Osteocyte (in vitro differentiated cells): ENCODE results near the gene NCAPG2. TPM values are rescaled to one million over a fixed set of nuclear protein-coding genes. Genes with fewer than 3 reads are reported as not detected.

Source experiments
- DNase-seq: peaks from one replicate; pipeline ENCODE4 v3.0.0; 2021; ENCODE audit warnings: mixed read lengths; ENCODE audit not compliant: unreplicated experiment; ENCODE audit errors: extremely low spot score
- H3K27ac Mint-ChIP-seq: one replicate; pipeline ENCODE4 v1.8.0; 2021; ENCODE audit warnings: mild to moderate bottlenecking, mixed read lengths; ENCODE audit not compliant: unreplicated experiment
- H3K27me3 Mint-ChIP-seq: one replicate; pipeline ENCODE4 v1.8.0; 2021; ENCODE audit warnings: mixed read lengths; ENCODE audit not compliant: unreplicated experiment
- H3K36me3 Mint-ChIP-seq: one replicate; pipeline ENCODE4 v1.8.0; 2021; ENCODE audit warnings: mixed read lengths; ENCODE audit not compliant: unreplicated experiment
- H3K4me1 Mint-ChIP-seq: one replicate; pipeline ENCODE4 v1.8.0; 2021; ENCODE audit warnings: mixed read lengths; ENCODE audit not compliant: unreplicated experiment
- H3K4me3 Mint-ChIP-seq: one replicate; pipeline ENCODE4 v1.8.0; 2021; ENCODE audit warnings: mild to moderate bottlenecking, moderate library complexity, mixed read lengths; ENCODE audit not compliant: unreplicated experiment
- H3K9me3 Mint-ChIP-seq: one replicate; pipeline ENCODE4 v1.8.0; 2021; ENCODE audit warnings: mixed read lengths; ENCODE audit not compliant: unreplicated experiment
- total RNA-seq: library from RNA; stranded (reverse); gene quantifications from 2 replicates; pipeline ENCODE4 v1.2.1, GENCODE V29; 2021
- TF ChIP-seq, protein P1 (sequence below): fragments of 200-600 bp; sonication (generic); IDR thresholded peaks from 2 replicates; pipeline ENCODE4 v1.5.0; 2021; ENCODE audit warnings: antibody characterized with exemption, mild to moderate bottlenecking, moderate library complexity

Gene NCAPG2
- total RNA-seq, 1 donor from 2014 or later, result 19.9 TPM

DNA sequence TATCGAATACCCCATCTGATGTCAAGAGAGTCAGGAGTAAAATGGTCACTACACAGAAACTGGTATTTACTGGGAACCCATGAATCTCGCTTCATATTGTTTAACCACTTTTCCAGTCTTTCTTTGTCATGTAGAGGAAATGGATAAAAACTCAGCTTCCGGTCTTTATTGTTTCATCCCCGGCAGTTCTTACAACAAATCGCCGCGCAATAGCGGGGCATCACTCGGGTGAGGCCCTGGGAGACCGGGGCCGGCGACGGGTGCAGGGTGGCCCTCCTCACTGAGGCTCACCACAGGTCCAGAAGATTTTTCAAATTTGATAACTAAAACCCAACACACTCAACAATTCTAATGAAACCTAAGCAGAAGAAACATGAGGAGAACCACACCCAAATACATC lies 81.4 kb downstream of the NCAPG2 start:
- H3K4me1 Mint-ChIP-seq, result peaks cover 1% of the 10 kb centered on the region
- H3K27me3 Mint-ChIP-seq, result no peaks in the 10 kb centered on the region
- DNase-seq, result no peak
- TF ChIP-seq, protein P1, sequence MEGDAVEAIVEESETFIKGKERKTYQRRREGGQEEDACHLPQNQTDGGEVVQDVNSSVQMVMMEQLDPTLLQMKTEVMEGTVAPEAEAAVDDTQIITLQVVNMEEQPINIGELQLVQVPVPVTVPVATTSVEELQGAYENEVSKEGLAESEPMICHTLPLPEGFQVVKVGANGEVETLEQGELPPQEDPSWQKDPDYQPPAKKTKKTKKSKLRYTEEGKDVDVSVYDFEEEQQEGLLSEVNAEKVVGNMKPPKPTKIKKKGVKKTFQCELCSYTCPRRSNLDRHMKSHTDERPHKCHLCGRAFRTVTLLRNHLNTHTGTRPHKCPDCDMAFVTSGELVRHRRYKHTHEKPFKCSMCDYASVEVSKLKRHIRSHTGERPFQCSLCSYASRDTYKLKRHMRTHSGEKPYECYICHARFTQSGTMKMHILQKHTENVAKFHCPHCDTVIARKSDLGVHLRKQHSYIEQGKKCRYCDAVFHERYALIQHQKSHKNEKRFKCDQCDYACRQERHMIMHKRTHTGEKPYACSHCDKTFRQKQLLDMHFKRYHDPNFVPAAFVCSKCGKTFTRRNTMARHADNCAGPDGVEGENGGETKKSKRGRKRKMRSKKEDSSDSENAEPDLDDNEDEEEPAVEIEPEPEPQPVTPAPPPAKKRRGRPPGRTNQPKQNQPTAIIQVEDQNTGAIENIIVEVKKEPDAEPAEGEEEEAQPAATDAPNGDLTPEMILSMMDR, result no peak
- H3K9me3 Mint-ChIP-seq, result no peaks in the 10 kb centered on the region
- peaks cover 3% of the 10 kb centered on the region for H3K36me3 Mint-ChIP-seq
- no peak overlapping the region for H3K4me3 Mint-ChIP-seq
- H3K27ac Mint-ChIP-seq, result no peak overlapping the region

DNA sequence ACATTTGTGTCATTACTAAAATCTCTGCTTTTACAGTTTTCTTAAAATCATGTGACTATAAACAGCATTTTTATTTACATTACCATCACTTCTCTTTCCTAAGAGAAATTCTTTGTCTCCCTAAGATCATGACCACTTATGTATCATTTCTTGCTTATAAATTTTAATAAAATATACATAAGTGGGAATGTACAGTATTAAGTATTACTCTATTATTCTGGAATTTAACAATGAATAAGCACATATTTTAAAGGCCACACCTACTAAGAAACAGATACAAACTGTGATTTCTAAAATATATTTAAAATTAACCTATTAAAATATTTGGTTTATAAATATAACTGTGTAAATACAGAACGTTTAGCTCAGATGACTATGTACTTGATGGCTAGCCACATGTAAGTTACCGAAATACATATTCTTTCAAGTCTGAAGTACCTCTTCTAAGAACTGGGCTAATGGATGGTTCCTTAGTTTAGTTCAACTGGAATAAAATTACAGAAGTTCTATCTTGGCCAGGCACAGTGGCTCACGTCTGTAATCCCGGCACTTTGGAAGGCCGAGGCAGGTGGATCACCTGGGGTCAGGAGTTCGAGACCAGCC lies 83.7 kb downstream of the NCAPG2 start:
- Mint-ChIP-seq H3K9me3 (no peaks in the 10 kb centered on the region), H3K27ac (no peak overlapping the region), H3K27me3 (no peaks in the 10 kb centered on the region), H3K4me3 (no peak overlapping the region), H3K36me3 (peaks cover 3% of the 10 kb centered on the region), H3K4me1 (peaks cover 12% of the 10 kb centered on the region)
- DNase-seq, result no peak
- TF ChIP-seq, protein P1, result no peak

DNA sequence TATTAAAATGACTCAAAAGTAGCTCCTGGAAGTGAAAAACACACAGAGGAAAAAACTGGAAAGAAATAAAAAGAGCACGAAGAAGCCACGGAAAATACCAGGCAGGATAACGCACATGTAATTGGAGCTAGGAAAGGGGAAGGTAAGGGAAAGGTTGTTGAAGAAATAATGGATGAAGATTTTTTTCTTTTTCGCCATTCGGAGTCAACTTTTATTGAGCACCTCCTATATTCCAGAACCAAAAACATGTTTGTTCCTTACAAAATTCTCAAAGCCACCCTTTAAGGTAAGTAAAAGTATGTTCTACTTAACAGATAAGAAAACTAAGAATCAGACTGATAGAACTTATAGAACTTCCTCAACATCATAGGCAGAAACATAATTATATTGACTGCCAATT lies 84.2 kb downstream of the NCAPG2 start:
- Mint-ChIP-seq H3K27me3 (no peaks in the 10 kb centered on the region), H3K9me3 (no peaks in the 10 kb centered on the region), H3K4me3 (no peak overlapping the region), H3K27ac (peak overlapping the region; percentile 13), H3K36me3 (peaks cover 3% of the 10 kb centered on the region), H3K4me1 (peaks cover 13% of the 10 kb centered on the region)
- TF ChIP-seq, protein P1, result no peak
- DNase-seq, result no peak

DNA sequence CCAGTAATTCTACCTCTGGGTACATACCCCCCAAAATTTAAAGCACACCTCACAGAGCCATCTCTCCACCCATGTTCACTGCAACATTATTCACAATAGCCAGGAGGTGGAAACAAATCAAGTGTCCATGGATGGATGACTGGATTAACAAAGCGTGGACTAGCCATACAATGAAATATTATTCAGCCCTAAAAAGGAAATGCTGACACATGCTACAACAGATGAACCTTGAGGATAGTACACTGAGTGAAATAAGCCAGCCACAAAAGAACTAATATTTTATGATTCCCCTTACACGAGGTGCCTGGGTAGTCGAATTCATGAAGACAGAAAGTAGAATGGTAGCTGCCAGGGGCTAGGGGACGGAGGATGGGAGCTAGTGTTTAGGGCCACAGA lies 85.9 kb downstream of the NCAPG2 start:
- no peak overlapping the region for H3K27ac Mint-ChIP-seq
- H3K4me1 Mint-ChIP-seq, result peaks cover 20% of the 10 kb centered on the region
- no peaks in the 10 kb centered on the region for H3K27me3 Mint-ChIP-seq

DNA sequence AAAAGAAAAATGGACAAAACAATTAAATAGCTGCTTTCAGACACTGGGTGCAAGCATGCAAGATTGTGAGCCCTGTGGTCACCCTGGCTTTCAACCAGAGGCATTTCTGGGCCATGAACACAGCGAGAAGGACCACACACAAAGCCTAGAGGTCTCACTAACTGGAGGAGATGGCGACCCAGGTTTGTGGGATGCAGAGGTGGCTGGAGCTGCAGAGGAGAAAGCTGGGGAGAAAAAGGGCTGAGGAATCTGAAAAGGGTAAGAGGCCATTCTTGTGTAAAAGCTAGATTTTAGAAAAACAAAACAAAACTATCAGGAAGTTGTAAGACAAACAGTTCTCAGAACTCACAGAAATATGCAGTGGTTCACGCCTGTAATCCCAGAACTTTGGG lies 86.9 kb downstream of the NCAPG2 start:
- Mint-ChIP-seq H3K9me3 (no peaks in the 10 kb centered on the region), H3K27ac (peak overlapping the region; percentile 16), H3K27me3 (no peaks in the 10 kb centered on the region), H3K4me1 (peaks cover 20% of the 10 kb centered on the region), H3K36me3 (no peaks in the 10 kb centered on the region), H3K4me3 (no peak overlapping the region)
- TF ChIP-seq, protein P1, result no peak
- DNase-seq, result no peak

More for the DNA sequence above, 85.9 kb downstream of the NCAPG2 start:
- no peaks in the 10 kb centered on the region for H3K9me3 Mint-ChIP-seq
- H3K4me3 Mint-ChIP-seq, result no peak overlapping the region
- DNase-seq, result no peak
- peaks cover 3% of the 10 kb centered on the region for H3K36me3 Mint-ChIP-seq
- TF ChIP-seq, protein P1, result no peak
